ENCODE measurements around the gene ARNT2. TPM values are rescaled to one million over a fixed set of nuclear protein-coding genes. Genes with fewer than 3 reads are reported as not detected.

Gene ARNT2
- total and polyA plus RNA-seq, 2 experiments from 2014 or later: 3.9 to 5.3 TPM

- Histone ChIP-seq H2AFZ (no peak overlapping the region), H3K27me3 (no peaks in the 10 kb centered on the region), H3K4me1 (ENCODE audit: insufficient read depth) (peaks cover 31% of the 10 kb centered on the region), H3K9me3 (ENCODE audit: low read depth) (no peaks in the 10 kb centered on the region), H3K9me2 (replicated peaks; ENCODE audit: insufficient read depth) (no peaks in the 10 kb centered on the region), H3K4me2 (no peak overlapping the region), H4K20me1 (ENCODE audit: insufficient read depth, poor library complexity, severe bottlenecking) (no peaks in the 10 kb centered on the region), H3K4me3 (no peak overlapping the region), H3K36me3 (replicated peaks; ENCODE audit: insufficient read depth, low read depth) (no peaks in the 10 kb centered on the region), H3K27ac (no peak overlapping the region), H3K79me2 (no peaks in the 10 kb centered on the region)
- TF ChIP-seq EZH2 (IDR thresholded peaks at IDR 0.05; ENCODE audit: borderline replicate concordance): no peak
- TF ChIP-seq CTCF (IDR thresholded peaks at IDR 0.05; ENCODE audit: poor library complexity): no peak
- no peak for TF ChIP-seq EZH2phosphoT487 (IDR thresholded peaks at IDR 0.05; ENCODE audit: low read depth, severe bottlenecking, unreplicated experiment)
- DNase-seq (ENCODE audit: low spot score): no peak
- WGBS (ENCODE audit: low lambda C conversion rate, missing lambda C conversion rate): 92% methylated on average over 3 of the region's 3 CpGs
Measured at GRCh38 chr15:80492874-80493273, 88.7 kb downstream of the ARNT2 start.

- TF ChIP-seq EZH2phosphoT487 (IDR thresholded peaks at IDR 0.05; ENCODE audit: low read depth, severe bottlenecking, unreplicated experiment) (no peak), EZH2 (IDR thresholded peaks at IDR 0.05; ENCODE audit: borderline replicate concordance) (no peak), CTCF (IDR thresholded peaks at IDR 0.05; ENCODE audit: poor library complexity) (no peak)
- no peak overlapping the region for H3K4me3 ChIP-seq
- 57% methylated on average over 5 of the region's 5 CpGs for WGBS (ENCODE audit: low lambda C conversion rate, missing lambda C conversion rate)
- no peaks in the 10 kb centered on the region for H3K36me3 ChIP-seq (replicated peaks; ENCODE audit: insufficient read depth, low read depth)
- peak overlapping the region; percentile 24 for H3K27ac ChIP-seq
- H4K20me1 ChIP-seq (ENCODE audit: insufficient read depth, poor library complexity, severe bottlenecking): no peaks in the 10 kb centered on the region
- H3K4me1 ChIP-seq (ENCODE audit: insufficient read depth): peaks cover 29% of the 10 kb centered on the region
- H3K27me3 ChIP-seq: no peaks in the 10 kb centered on the region
- no peaks in the 10 kb centered on the region for H3K79me2 ChIP-seq
- no peak for DNase-seq (ENCODE audit: low spot score)
- no peaks in the 10 kb centered on the region for H3K9me2 ChIP-seq (replicated peaks; ENCODE audit: insufficient read depth)
- no peak overlapping the region for H2AFZ ChIP-seq
- peak overlapping the region; percentile 5 for H3K4me2 ChIP-seq
- no peaks in the 10 kb centered on the region for H3K9me3 ChIP-seq (ENCODE audit: low read depth)
Measured at GRCh38 chr15:80494351-80494751, 90.2 kb downstream of the ARNT2 start.

- WGBS (ENCODE audit: low lambda C conversion rate, missing lambda C conversion rate): 91% methylated on average over 3 of the region's 3 CpGs
- TF ChIP-seq EZH2 (IDR thresholded peaks at IDR 0.05; ENCODE audit: borderline replicate concordance) (no peak), CTCF (IDR thresholded peaks at IDR 0.05; ENCODE audit: poor library complexity) (no peak), EZH2phosphoT487 (IDR thresholded peaks at IDR 0.05; ENCODE audit: low read depth, severe bottlenecking, unreplicated experiment) (no peak)
- Histone ChIP-seq H3K27me3 (no peaks in the 10 kb centered on the region), H4K20me1 (ENCODE audit: insufficient read depth, poor library complexity, severe bottlenecking) (no peaks in the 10 kb centered on the region), H3K79me2 (no peaks in the 10 kb centered on the region), H3K9me3 (ENCODE audit: low read depth) (no peaks in the 10 kb centered on the region), H3K4me1 (ENCODE audit: insufficient read depth) (peaks cover 26% of the 10 kb centered on the region), H3K27ac (peak overlapping the region; percentile 24), H3K4me2 (no peak overlapping the region), H3K36me3 (replicated peaks; ENCODE audit: insufficient read depth, low read depth) (no peaks in the 10 kb centered on the region), H3K4me3 (no peak overlapping the region), H2AFZ (no peak overlapping the region), H3K9me2 (replicated peaks; ENCODE audit: insufficient read depth) (no peaks in the 10 kb centered on the region)
- no peak for DNase-seq (ENCODE audit: low spot score)
Measured at GRCh38 chr15:80494756-80495155, 90.6 kb downstream of the ARNT2 start.

Measured in hepatocyte (in vitro differentiated cells).